Activated CD4-positive, alpha-beta T cell treated with anti-CD3 and anti-CD28 coated beads for 4 hours (primary cell): ENCODE results near the gene MAPK9.
A peak's percentile ranks its signal among the peaks of the same experiment; 100 is the strongest.
"Not testable (repeated sequence)": the region's sequence is repeated elsewhere in the genome, so short reads cannot be mapped to it uniquely, and the experiment has no call there.

Source experiments
- DNase-seq, 2 donors: peaks; one replicate each; pipeline ENCODE4 v3.0.0-alpha.2; 2020

The MAPK9 gene

DNA sequence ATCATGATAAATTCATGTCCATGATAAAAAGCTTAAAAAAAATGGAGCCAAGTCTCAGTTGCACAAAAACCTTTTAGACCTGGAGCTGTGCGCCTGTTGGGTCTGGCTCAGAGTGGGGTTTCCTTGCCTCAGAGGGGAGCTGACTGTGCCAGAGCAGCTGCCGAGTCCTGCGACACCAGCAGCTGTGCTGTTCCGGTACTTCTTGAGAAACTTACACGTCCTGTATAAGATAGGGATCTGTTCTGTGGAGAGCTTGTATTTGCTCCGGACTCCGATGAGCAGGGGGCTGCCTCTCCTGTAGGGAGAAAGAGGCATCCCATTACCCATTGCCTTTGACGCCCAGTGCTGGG lies 32.7 kb upstream of the MAPK9 start:
- DNase-seq = no peak

DNA sequence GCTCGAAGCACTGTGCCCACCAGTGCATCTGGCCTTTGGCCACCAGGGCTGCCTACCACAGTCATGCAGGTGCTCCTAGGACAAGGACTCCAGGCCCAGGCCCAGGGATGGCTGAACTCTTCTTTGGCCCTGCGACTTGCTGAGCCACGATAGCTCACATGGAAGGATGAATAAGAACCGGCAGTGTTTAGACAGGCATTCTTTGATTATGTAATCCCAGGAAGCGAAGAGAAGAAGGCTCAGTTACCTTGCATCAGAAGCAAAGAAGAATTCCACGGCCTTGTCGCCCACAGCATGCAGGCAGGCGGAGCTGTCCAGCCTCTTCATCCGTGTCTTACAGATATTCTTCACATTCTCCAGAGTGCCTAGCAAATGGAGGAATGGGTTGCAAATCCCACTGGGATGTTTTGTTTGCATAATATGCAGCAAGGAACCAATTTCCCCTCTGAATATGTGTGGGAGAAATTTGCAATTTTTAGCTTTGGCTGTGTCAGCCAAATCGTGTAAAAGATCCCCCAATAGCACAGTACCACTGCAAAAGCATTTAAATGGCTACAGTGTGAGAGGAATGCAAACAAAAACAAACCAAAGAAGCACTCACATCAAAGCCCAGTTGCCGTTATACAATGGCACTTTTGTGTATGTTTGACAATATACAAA lies 32.2 kb upstream of the MAPK9 start:
- no peak for DNase-seq

DNA sequence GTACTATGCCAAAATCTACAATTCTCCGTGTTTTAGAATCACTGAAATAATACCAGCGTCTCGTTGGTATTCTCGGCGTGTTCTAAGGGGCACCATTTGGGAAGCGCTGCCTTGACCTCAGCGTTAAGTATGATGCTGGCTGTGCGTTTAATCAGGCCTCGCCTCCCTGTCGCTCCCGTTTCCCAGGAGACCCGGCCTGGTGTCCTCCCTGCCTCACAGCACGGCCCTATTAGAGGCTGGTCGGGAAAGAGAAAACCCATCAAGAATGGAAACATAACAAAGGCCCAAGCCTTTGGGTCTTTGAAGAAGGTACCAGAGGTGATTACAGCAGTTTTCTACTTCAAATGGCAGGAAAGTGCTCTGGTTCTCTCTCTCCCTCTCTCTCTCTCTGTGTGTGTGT lies 31.3 kb upstream of the MAPK9 start:
- no peak for DNase-seq

DNA sequence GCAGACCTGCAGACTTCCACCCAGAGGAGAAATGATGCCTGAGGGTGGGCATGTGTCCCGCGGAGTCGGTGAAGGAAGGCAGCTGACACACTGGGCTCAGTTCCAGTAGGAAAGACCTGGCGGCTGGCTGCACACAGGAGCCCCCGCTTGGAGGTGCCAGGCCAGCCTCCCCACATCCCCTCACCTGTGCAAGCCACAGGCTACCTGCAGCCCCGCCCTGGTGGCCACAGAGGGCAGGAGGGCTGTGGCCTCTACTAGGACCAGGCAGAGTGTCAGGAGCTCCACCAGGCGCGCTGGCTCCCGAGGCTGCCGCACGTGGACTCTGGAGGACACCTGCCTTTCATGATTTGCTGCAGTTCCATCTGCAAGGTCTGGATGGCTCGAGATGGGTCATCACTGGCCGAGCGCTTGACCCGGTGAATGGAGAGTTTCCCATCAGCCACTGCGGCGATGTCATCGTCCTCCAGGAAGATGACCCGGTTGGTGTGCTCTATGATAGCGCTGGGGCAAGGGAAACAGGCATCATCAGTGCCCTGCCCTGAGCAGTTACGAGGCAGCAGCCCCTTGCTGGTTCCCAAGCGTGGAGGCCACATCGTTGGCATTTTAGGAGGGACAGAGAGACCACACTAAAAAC lies 26.7 kb upstream of the MAPK9 start:
- DNase-seq = no peak

DNA sequence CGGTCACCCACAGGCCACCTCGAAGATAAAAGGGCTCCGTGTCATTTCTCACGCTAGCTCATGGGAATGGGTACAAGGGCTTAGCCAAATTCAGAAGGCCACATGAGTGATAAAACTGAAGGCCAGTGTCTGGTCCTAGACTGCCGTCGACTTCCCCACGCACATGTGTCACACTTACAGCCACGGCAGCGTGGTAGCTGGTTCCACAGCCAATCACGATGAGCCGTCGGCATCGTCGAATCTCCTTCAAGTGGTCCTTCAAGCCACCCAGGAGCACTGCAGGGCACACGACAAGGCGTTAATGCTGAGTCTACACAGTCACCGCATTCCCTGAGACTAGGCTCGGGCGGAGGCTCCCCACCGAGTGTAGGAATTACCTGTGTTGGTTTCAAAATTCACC lies 24.7 kb upstream of the MAPK9 start:
- no peak for DNase-seq

DNA sequence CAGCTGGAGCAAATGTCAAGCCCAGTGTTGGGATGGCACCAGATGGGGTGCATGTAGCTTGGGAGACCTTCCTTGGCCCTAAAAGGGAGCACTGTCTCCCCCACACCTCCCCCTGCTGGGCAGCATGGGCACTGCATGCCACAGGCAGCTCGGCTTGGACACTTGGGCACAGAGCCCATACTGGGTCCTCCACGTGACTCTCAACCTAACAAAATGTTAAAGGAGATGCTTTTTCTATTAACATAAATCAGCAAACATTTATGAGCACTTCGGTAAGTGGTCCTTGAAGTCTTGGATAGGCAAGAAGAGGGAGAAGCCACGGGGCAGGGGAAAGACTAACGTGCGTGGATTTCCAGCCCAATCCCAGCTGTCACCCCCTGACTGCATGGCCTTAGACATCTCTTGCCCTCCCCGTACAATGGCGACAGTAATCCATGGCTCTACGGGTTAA lies 23.9 kb upstream of the MAPK9 start:
- peak; percentile 64 to 78 for DNase-seq

DNA sequence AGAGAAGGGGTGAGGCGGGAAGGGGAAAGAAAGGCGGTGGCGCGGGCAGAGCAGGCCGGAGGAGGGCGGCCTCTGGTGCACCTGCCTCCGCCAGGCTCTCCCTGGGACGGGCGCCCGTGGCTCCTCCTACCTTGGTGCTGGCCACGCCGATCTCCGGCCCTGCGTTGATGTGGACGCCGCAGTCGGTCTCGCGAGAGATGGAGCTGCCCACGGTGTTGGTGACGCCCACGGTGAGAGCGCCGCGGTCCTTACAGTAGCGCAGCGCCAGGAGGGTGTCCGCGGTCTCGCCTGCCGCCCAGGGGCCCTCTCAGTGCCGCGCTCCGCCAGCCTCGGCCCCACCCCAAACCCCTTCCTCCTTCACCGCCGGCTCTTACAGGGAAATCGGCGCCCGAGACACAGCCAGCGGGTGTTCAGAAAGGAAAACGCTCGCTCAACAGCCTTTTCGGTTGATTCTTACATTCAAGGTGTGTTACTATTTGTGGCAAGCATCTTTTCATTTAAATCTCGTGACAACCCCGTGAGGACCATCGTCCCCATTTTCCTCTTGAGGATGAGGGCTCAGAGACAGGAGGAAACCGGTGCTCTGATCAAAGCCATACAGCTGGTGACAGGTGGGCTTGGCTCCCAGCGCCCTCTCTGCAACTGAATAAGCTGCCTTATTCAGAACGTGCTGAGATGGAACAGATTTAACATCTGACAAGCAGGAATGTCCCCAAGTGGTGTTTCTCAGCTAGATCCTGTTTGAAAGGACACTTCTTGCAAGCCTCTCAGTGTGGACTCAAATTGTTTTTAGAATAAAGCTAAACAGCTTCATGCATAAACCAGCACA lies 22.0 kb upstream of the MAPK9 start:
- DNase-seq = peak in 1 of 2 donors; percentile 28

DNA sequence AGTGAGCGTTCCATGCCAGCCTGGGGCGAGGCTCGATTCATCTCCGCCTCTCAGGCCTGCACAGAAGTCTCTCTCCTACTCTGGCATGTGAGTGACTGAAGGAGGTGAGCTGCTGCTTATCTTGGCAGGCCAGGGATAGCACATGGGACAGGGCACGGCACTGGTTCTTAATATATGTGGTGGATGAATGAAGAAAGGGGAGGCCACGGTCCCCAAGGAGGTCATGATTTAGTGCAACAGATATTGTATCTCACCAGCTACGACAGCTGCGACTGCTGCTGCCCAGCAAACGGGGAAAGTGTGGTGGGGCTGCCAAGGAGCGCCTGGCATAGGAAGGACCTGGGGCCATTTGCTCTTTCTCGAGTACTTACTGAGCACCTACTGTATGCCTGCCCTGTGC lies 19.3 kb upstream of the MAPK9 start:
- DNase-seq = no peak

DNA sequence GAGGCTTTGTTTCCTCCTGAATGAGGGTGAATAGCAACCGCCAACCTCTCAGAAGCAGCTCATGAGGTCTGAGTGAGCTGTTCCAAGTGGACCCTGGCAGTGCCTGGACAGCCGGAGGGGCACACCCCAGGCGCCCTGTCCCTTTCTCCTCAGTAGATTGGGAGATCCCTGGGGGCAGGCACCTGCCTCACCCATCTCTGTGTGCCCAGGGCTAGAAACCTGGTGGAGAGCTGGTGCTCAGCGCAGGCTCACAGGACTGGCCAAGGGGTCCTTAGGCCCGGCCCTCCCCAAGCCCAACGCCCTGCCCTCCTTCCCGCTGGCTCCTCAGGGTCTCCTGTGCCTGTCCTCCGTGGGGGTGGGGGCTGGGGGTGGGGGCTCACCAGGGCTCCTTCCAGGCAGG lies 14.9 kb upstream of the MAPK9 start:
- DNase-seq = no peak

DNA sequence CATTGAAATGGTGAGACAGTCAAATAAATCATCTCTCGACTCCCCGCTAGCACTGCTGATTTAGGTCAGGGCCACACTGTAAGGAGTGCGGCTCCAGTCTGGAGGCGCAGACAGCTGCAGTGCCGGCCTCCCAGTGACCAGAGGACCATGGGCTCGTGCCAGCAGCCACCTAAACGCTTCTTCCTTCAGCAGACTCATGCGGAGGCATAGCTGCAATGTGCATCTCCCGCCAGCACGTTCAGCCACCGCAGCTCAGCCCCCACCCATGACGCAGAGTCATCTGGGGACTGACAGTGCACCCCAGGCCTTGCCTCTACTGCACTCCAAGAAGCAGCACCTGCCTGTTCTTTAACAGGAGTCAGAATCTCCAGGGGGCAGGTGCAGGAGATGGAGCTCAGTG lies 13.6 kb upstream of the MAPK9 start:
- no peak for DNase-seq

DNA sequence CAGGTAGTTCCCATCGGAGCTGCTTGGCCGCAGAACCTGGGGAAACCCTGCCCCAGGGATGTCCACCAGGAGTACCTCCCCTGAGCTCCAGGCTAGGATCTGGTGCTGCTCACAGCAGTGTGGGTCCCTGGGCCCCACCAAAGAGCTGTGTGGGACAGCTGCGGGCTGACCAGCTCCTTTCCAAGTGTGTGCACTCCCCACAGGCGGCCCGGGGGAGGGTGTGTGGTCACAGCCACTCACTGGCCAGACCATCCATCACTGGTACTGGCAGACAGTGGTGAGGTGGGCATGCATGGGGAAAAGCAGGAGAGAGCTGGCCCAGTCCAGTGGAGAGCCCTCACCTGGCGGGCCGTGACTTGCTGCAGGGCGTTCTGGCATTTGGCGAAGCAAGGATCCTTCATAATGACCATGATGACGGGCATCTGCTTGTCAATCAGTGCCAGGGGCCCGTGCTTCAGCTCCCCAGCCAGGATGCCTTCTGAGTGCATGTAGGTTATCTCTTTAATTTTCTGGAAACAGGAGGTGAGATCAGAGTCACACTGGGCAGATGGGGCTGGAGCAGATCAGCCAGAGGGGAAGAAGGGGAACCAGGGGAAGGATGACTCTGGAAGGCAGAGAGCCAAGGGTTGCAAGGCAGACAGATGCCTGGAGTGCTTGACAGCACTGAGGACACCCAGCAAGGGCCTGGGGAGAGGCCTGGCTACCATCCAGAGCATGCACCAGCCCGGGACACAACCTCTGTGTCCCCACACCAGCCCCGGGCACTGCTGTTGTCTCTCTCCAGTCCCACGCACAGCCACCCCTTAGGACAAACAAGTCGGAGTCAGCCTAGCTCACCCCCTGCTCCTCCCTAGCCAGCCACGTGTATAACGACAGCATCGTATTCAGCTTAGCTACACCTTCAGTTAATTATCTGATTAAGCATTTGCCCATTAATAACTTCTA lies 12.8 kb upstream of the MAPK9 start:
- DNase-seq = no peak

DNA sequence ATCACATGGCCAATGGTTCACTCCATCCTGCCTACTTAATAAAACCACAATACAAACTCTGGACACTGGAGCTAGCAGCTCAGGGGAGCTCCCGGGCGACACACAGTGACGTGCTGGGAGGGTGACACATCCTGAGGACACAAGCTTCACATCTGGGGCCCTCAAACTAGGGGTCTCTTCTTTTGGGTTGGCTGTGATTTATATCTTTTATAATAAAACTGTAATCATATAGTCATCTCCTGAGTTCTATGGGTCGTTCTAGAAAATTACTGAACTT lies 12.1 kb upstream of the MAPK9 start:
- DNase-seq = no peak

DNA sequence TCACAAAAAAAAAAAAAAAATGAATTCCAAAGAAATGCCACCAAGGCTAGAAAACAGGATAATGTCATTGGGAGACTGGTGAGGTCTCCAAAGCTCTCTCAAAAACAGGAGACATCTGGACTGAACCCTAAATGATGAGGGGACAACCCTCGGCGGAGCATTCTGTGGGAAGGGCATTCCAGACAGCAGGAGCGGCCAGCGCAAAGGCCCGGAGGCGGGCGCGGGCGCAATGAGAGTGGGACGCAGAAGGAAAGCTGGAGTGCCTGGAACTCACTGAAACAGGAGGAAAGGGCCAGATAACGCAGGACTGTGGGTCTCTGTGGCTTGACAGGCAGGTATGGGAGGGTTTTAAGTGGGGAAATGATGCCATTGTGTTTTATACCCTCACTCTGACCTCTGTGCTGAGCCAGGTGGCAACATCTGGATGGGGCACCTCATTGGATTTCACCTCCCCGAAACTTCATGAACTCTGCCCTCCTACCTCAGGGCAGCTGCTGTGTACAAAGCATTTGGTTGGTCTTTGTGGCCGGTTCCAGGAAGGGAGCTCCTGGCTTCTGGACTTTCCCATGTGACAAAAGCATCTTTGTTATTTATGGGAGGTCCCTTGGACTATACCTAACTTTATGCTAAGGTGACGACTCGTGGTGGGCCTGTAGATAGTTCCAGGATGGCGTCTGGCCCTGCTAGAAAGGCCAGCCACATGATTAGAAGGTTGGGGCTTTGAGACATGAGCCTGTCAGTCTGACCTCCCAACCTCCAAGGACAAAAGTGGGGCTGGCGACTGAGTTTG lies 11.5 kb upstream of the MAPK9 start:
- DNase-seq = no peak

DNA sequence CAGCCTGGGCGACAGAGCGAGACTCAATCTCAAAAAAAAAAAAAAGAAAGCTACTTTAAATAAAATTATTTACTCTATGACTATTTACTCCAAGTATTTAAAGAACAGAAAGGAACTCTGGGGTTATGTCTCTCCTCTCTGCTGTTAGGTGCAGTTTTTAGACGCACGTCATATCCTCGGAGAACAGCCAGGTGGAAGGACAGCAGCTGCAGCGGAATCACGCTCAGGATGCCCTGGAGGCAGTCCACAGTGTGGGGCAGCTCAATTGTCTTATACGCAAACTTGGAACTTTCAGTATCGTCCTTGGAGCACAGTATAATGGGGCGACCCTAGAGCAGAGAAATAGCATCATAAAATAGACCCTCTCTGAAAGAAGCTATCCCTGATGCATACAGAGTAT lies 10.4 kb upstream of the MAPK9 start:
- DNase-seq = no peak

DNA sequence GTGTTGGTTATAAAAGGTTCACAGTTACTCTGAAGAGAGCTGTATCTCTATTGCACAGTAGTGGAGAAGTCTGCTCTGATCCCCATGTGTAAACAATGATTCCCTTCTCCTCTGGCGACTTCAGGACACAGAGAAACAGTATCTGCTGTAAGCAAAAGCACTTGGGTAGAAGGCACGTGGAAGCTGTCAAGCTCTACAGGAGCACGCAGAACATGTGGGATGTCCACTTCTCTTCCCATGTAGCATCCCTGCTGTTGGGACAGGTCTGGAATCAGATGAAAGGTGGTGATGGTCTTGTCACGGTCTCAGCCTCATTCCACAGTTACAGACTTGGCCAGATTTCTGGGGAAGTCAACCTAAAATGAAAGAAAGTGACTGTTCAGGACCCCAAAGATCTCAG lies 9.4 kb upstream of the MAPK9 start:
- no peak for DNase-seq

DNA sequence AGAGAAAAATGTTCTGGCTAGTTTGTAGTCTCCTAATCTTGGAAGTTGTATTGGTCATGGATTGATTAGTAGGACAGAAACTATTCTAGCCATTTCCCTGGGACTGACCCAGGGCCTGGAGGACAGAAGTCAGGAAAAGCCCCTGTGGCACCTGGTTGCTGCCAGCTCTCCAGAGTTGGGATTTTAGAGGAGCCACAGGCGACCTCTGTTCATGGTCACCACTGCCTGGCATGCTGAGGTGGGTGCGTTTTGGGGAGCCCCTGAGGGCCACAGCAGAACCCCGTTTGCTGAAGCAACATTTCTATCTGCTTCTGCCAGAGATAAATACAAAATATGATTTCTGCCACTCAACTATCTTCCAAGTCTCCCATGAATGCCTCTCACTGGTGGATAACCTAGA lies 7.6 kb upstream of the MAPK9 start:
- no peak for DNase-seq

DNA sequence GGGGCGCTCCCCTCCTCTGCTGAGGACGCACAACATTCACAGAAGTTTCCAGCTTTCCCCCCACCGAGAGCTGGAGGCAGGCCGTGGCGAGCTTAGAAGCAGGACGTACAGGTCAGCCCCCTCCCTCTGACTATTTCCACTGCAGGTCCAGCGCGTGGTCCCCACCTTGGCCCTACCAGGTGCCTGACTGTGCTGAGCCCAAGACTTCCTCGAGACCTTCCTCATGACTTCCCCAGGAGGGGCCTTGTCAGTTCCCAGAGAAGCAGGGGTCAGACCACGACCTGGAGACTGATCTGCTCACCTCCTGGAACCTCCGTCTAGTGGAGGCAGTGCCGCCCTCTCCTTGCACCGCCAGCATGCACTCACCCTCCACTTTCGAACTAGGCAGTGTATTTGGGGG lies 7.1 kb upstream of the MAPK9 start:
- not testable (repeated sequence) for DNase-seq

DNA sequence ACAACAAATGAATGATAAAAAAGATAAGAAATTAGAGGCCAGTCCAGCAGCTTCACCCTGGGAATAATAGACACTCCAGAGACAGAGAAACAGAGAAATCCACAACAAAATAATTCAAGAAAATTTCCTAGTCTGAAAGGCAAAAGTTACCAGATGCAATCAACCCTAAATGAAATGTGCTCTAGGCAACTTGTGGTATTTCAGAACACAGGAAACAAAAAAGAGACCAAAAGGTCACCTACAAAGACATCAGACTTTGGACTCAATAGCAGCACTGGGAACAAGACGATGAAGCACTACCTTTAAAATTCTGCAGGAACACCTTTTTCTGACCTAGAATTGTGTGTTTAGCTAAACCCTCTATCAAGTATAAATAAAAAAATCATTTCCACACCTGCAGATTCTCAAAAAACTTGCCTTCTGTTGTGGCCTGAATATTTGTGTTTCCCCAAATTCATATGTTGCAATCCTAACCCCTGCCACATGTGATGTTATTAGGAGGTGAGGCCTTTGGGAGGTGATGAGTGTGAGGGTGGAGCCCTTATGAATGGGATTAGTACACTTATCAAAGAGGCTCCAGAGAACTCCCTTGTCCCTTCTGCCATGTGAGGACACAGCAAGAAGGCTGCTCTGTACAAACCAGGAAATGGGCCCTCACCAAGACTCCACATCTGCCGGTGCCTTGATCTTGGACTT lies 5.9 kb upstream of the MAPK9 start:
- no peak for DNase-seq

DNA sequence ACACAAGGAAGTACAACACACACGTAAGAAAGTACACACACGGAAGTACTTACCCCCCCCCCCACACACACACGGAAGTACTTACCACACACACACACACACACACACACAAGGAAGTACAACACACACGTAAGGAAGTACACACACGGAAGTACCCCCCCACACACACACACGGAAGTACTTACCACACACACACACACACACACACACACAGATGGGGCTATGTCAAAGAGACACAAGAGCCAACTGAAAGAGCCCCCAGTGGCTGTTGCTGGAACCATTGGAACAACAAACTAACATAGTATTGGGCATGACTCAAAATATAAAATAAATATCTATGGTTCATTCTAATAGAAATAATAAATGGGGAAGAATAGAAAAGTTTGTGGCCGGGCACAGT lies 4.9 kb upstream of the MAPK9 start:
- no peak for DNase-seq

DNA sequence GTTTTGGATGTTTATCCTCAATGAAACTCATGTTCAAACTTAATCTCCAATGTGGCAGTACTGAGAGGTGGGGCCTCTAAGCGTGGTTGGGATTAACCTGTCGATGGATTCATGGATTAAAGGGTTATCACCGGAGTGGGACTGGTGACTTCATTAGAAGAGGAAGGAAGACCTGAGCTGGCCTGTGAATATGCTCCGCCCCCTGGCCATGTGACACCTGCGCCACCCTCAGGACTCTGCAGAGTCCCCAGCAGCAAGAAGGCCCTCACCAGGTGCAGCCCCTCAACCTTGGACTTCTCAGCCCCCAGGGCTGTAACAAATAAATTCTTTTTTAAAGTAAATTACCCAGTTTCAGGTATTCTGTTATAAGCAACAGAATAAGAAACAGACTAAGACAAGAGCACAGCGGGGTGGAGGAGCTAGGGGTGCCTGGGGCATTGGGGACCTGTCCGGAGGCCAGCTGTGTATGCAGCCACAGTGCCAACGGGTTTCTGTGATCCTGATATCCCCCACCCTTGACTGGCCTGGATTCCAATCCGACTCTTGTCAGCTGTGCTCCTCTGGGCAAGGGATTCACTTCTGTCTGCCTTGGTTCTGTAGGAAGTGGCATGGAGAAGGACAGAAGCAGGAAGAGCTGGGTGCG lies 3.2 kb upstream of the MAPK9 start:
- no peak for DNase-seq

DNA sequence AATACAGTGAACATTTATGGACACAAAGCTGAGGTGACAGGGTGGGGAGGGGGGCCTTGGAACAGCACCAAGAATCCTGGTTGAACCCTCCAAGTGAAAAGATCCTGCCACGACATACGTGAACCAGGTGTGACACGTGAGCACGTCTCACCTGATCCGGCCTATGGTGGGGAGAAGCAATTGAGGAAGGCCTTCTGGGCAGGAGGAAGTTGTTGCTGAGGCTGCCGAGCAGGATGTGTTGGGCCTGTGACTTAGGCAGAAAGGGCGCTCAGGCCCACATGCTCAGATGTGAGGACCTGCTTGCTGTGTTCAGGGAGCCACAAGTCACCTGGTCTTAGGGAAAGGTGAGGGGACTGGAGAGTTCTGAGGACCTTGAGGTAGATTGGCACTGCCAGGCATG lies 2.5 kb upstream of the MAPK9 start:
- no peak for DNase-seq
